ENCODE results near the gene RGS1. TPM values are rescaled to one million over a fixed set of nuclear protein-coding genes. Genes with fewer than 3 reads are reported as not detected.

Gene RGS1
- total and polyA plus RNA-seq, 2 experiments from 2014 or later = not detected

DNA sequence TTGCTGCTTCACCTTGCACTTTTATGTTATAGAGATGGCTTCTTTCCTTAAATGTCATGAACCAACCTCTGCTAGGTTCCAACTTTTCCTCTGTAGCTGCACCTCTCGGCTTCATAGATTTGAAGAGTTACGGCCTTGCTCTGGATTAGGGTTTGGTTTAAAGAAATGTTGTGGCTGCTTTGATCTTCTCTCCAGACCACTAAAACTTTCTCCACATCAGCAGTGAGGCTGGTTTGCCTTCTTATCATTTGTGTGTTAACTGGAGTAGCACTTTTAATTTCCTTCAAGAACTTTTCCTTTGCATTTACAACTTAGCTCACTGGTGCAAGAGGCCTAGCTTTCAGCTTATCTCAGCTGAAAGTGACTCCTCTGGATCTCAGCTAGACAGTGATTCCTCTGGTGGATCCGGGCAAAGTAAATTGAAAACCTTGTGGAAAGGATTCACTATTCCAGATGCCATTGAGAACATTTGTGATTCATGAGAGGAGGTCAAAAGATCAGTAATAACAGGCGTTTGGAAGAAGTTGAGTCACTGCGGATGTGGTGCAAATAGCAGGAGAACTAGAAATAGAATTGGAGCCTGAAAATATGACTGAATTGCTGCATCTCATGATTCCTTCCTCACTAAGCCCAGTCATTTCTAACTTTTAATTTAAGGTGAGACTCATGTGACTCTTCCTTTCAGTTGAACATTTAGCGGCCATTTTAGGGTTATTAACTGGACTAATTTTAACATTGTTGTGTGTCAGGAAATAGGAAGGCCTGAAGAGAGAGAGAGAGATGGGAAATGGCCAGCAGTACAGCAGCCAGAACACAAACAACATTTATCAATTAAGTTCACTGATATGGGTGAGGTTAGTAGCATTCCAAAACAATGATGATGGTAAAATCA lies 16.2 kb upstream of the RGS1 start:
- DNase-seq (ENCODE audit: low spot score) = no peak
- H3K27me3 Mint-ChIP-seq (ENCODE audit: insufficient read depth, low read depth, poor library complexity) = no peaks in the 10 kb centered on the region
- Histone ChIP-seq H3F3A (replicated peaks; ENCODE audit: low read depth) (no peaks in the 10 kb centered on the region), H3K4me3 (no peak overlapping the region), H4K20me1 (replicated peaks; ENCODE audit: insufficient read depth) (no peaks in the 10 kb centered on the region), H3K27me3 (ENCODE audit: insufficient read depth) (no peaks in the 10 kb centered on the region), H3K36me3 (ENCODE audit: insufficient read depth) (no peaks in the 10 kb centered on the region), H3K9me2 (ENCODE audit: insufficient read depth) (no peaks in the 10 kb centered on the region; the same call in 1 of the 2 replicates), H2AFZ (0 out of 2 replicates have a peak overlapping the region, but pooled peaks have one; percentile 10), H3K4me2 (no peak overlapping the region), H3K79me2 (replicated peaks; ENCODE audit: insufficient read depth) (no peaks in the 10 kb centered on the region), H3K4me1 (ENCODE audit: insufficient read depth) (no peaks in the 10 kb centered on the region), H3K27ac (ENCODE audit: low read depth) (no peak overlapping the region)
- H3K36me3 Mint-ChIP-seq (ENCODE audit: low read depth) = no peaks in the 10 kb centered on the region
- no peak for ATAC-seq
- H3K27ac Mint-ChIP-seq = no peak overlapping the region
- no peak for TF ChIP-seq EZH2 (IDR thresholded peaks at IDR 0.05; ENCODE audit: low read depth, unreplicated experiment)
- no peak for TF ChIP-seq EZH2phosphoT487 (IDR thresholded peaks at IDR 0.05; ENCODE audit: unreplicated experiment)
- no peak for TF ChIP-seq ZNF331 (CRISPR knock-in tag; IDR thresholded peaks at IDR 0.05; ENCODE audit: low read depth)
- TF ChIP-seq, protein P1, sequence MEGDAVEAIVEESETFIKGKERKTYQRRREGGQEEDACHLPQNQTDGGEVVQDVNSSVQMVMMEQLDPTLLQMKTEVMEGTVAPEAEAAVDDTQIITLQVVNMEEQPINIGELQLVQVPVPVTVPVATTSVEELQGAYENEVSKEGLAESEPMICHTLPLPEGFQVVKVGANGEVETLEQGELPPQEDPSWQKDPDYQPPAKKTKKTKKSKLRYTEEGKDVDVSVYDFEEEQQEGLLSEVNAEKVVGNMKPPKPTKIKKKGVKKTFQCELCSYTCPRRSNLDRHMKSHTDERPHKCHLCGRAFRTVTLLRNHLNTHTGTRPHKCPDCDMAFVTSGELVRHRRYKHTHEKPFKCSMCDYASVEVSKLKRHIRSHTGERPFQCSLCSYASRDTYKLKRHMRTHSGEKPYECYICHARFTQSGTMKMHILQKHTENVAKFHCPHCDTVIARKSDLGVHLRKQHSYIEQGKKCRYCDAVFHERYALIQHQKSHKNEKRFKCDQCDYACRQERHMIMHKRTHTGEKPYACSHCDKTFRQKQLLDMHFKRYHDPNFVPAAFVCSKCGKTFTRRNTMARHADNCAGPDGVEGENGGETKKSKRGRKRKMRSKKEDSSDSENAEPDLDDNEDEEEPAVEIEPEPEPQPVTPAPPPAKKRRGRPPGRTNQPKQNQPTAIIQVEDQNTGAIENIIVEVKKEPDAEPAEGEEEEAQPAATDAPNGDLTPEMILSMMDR (conservative IDR thresholded peaks at IDR 0.05; ENCODE audit: low read depth in 2 of 2) = no peak
- TF ChIP-seq, protein P2, sequence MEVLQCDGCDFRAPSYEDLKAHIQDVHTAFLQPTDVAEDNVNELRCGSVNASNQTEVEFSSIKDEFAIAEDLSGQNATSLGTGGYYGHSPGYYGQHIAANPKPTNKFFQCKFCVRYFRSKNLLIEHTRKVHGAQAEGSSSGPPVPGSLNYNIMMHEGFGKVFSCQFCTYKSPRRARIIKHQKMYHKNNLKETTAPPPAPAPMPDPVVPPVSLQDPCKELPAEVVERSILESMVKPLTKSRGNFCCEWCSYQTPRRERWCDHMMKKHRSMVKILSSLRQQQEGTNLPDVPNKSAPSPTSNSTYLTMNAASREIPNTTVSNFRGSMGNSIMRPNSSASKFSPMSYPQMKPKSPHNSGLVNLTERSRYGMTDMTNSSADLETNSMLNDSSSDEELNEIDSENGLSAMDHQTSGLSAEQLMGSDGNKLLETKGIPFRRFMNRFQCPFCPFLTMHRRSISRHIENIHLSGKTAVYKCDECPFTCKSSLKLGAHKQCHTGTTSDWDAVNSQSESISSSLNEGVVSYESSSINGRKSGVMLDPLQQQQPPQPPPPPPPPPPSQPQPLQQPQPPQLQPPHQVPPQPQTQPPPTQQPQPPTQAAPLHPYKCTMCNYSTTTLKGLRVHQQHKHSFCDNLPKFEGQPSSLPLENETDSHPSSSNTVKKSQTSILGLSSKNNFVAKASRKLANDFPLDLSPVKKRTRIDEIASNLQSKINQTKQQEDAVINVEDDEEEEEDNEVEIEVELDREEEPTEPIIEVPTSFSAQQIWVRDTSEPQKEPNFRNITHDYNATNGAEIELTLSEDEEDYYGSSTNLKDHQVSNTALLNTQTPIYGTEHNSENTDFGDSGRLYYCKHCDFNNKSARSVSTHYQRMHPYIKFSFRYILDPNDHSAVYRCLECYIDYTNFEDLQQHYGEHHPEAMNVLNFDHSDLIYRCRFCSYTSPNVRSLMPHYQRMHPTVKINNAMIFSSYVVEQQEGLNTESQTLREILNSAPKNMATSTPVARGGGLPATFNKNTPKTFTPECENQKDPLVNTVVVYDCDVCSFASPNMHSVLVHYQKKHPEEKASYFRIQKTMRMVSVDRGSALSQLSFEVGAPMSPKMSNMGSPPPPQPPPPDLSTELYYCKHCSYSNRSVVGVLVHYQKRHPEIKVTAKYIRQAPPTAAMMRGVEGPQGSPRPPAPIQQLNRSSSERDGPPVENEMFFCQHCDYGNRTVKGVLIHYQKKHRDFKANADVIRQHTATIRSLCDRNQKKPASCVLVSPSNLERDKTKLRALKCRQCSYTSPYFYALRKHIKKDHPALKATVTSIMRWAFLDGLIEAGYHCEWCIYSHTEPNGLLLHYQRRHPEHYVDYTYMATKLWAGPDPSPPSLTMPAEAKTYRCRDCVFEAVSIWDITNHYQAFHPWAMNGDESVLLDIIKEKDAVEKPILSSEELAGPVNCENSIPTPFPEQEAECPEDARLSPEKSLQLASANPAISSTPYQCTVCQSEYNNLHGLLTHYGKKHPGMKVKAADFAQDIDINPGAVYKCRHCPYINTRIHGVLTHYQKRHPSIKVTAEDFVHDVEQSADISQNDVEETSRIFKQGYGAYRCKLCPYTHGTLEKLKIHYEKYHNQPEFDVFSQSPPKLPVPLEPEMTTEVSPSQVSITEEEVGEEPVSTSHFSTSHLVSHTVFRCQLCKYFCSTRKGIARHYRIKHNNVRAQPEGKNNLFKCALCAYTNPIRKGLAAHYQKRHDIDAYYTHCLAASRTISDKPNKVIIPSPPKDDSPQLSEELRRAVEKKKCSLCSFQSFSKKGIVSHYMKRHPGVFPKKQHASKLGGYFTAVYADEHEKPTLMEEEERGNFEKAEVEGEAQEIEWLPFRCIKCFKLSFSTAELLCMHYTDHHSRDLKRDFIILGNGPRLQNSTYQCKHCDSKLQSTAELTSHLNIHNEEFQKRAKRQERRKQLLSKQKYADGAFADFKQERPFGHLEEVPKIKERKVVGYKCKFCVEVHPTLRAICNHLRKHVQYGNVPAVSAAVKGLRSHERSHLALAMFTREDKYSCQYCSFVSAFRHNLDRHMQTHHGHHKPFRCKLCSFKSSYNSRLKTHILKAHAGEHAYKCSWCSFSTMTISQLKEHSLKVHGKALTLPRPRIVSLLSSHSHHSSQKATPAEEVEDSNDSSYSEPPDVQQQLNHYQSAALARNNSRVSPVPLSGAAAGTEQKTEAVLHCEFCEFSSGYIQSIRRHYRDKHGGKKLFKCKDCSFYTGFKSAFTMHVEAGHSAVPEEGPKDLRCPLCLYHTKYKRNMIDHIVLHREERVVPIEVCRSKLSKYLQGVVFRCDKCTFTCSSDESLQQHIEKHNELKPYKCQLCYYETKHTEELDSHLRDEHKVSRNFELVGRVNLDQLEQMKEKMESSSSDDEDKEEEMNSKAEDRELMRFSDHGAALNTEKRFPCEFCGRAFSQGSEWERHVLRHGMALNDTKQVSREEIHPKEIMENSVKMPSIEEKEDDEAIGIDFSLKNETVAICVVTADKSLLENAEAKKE (CRISPR knock-in tag; IDR thresholded peaks at IDR 0.05) = no peak
- no peak for TF ChIP-seq JUNB (IDR thresholded peaks at IDR 0.05; ENCODE audit: unreplicated experiment)
- TF ChIP-seq STAT1 (IDR thresholded peaks at IDR 0.05; ENCODE audit: unreplicated experiment) = no peak
- TF ChIP-seq ZNF114 (CRISPR knock-in tag; IDR thresholded peaks at IDR 0.05) = no peak
- TF ChIP-seq CREB1 (CRISPR knock-in tag; IDR thresholded peaks at IDR 0.05; ENCODE audit: low read depth) = no peak
- TF ChIP-seq, protein P3, sequence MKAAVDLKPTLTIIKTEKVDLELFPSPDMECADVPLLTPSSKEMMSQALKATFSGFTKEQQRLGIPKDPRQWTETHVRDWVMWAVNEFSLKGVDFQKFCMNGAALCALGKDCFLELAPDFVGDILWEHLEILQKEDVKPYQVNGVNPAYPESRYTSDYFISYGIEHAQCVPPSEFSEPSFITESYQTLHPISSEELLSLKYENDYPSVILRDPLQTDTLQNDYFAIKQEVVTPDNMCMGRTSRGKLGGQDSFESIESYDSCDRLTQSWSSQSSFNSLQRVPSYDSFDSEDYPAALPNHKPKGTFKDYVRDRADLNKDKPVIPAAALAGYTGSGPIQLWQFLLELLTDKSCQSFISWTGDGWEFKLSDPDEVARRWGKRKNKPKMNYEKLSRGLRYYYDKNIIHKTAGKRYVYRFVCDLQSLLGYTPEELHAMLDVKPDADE (IDR thresholded peaks at IDR 0.05) = no peak
- H3K4me3 Mint-ChIP-seq = no peak overlapping the region
- no peaks in the 10 kb centered on the region; the same call in 2 of the 3 replicates for H3K4me1 Mint-ChIP-seq
- no peaks in the 10 kb centered on the region for H3K9me3 Mint-ChIP-seq
